PC-3 (cell line): ENCODE results near the gene CYBC1. TPM values are rescaled to one million over a fixed set of nuclear protein-coding genes. Genes with fewer than 3 reads are reported as not detected.

ENCODE experiments used
- ATAC-seq: fragments of 200-7000 bp; cut with Tn5 transposase; 2 replicates; pipeline ENCODE4 v1.9.1; 2020; ENCODE audit warnings: mild to moderate bottlenecking, moderate library complexity
- BruUV-seq: library from RNA; stranded (reverse); fragments of 400-500 nt; replicated peaks from 2 replicates; lab custom pipeline; 2021; lab: Mats Ljungman, UMichigan
- CTCF ChIA-PET: fragments of 300-600 bp; sonication (Branson Sonifier 250); formaldehyde crosslinking; loops from one replicate; lab custom pipeline; 2022; ENCODE audit warnings: antibody characterized with exemption; lab: Charles Lee
- POLR2A ChIA-PET: fragments of 300-600 bp; sonication (Branson Sonifier 250); formaldehyde crosslinking; loops from one replicate; lab custom pipeline; 2022; ENCODE audit warnings: antibody characterized with exemption; ENCODE audit not compliant: unreplicated experiment; lab: Charles Lee
- DNase-seq: peaks from one replicate; pipeline ENCODE4 v3.0.0-alpha.2; 2015
- H2AFZ ChIP-seq: fragments of 300-600 bp; sonication (generic); 2 replicates; pipeline ENCODE4 v1.6.0; 2016; ENCODE audit warnings: antibody characterized with exemption, low read length
- H3F3A ChIP-seq: fragments of 300-600 bp; sonication (generic); one replicate; pipeline ENCODE4 v1.6.0; 2017; ENCODE audit warnings: antibody characterized with exemption, low read length, control low read depth, mild to moderate bottlenecking; ENCODE audit not compliant: unreplicated experiment
- H3K27ac ChIP-seq: fragments of 300-600 bp; sonication (generic); 2 replicates; pipeline ENCODE4 v1.5.1; 2016; ENCODE audit warnings: mild to moderate bottlenecking, low read length
- H3K27me3 ChIP-seq: fragments of 300-600 bp; sonication (generic); 2 replicates; pipeline ENCODE4 v1.6.1; 2016; ENCODE audit warnings: low read length, mixed read lengths
- H3K36me3 ChIP-seq: fragments of 300-600 bp; sonication (generic); 2 replicates; pipeline ENCODE4 v1.6.1; 2016; ENCODE audit warnings: low read depth, mixed run types, low read length, mixed read lengths
- H3K4me1 ChIP-seq: fragments of 300-600 bp; sonication (generic); 2 replicates; pipeline ENCODE4 v1.5.1; 2016; ENCODE audit warnings: low read length; ENCODE audit not compliant: insufficient read depth
- H3K4me2 ChIP-seq: fragments of 300-600 bp; sonication (generic); 2 replicates; pipeline ENCODE4 v1.6.0; 2016; ENCODE audit warnings: low read length
- H3K4me3 ChIP-seq: fragments of 300-600 bp; sonication (generic); 2 replicates; pipeline ENCODE4 v1.5.1; 2016; ENCODE audit warnings: mild to moderate bottlenecking, low read length, mixed read lengths
- H3K79me2 ChIP-seq: fragments of 300-600 bp; sonication (generic); 2 replicates; pipeline ENCODE4 v1.6.1; 2017; ENCODE audit warnings: low read length, mixed read lengths
- H3K9ac ChIP-seq: fragments of 300-600 bp; sonication (generic); 2 replicates; pipeline ENCODE4 v1.6.0; 2016; ENCODE audit warnings: mild to moderate bottlenecking, low read length
- H3K9me2 ChIP-seq: fragments of 300-600 bp; sonication (generic); replicated peaks from 2 replicates; pipeline ENCODE4 v1.6.1; 2016; ENCODE audit warnings: mixed run types, low read length, mixed read lengths
- H3K9me3 ChIP-seq: fragments of 300-600 bp; sonication (generic); 2 replicates; pipeline ENCODE4 v1.6.1; 2016; ENCODE audit warnings: low read length, mixed read lengths
- H4K20me1 ChIP-seq: fragments of 300-600 bp; sonication (generic); 2 replicates; pipeline ENCODE4 v1.6.1; 2016; ENCODE audit warnings: low read length, mixed read lengths
- EZH2 ChIP-seq: fragments of 300-600 bp; sonication (generic); IDR thresholded peaks from one replicate; pipeline ENCODE4 v1.6.1; 2017; ENCODE audit warnings: antibody characterized with exemption, mild to moderate bottlenecking, low read length; ENCODE audit not compliant: unreplicated experiment
- EZH2phosphoT487 ChIP-seq: fragments of 300-600 bp; sonication (generic); IDR thresholded peaks from 2 replicates; pipeline ENCODE4 v1.6.1; 2018; ENCODE audit warnings: mild to moderate bottlenecking, antibody characterized with exemption, low read length, borderline replicate concordance
- intact Hi-C: fragments of 100-400 bp; cut with micrococcal nuclease; formaldehyde crosslinking; loops from 2 replicates; pipeline ENCODE4 v1.9.0; 2023
- total RNA-seq: library from RNA; depleted of rRNA; stranded (reverse); fragments of >200 nt; gene quantifications from 2 replicates; pipeline ENCODE4 v1.2.3, GENCODE V29; 2014
- TF ChIP-seq, protein P1 (sequence below): fragments of 300-600 bp; sonication (generic); conservative IDR thresholded peaks from 2 replicates; pipeline ENCODE4 v1.5.1; 2017; ENCODE audit warnings: antibody characterized with exemption, low read depth, mild to moderate bottlenecking, low read length

Gene CYBC1
- total RNA-seq, 1 experiment from 2014 or later = 77.2 TPM

- no peak overlapping the region for H3K9ac ChIP-seq
- no peaks in the 10 kb centered on the region for H3K9me3 ChIP-seq
- no peaks in the 10 kb centered on the region for H3K4me1 ChIP-seq
- no peak for ATAC-seq
- ChIA-PET POLR2A (no interaction called here), CTCF (no interaction called here)
- H3K36me3 ChIP-seq = no peaks in the 10 kb centered on the region
- intact Hi-C loops = no loop called here
- DNase-seq = no peak
- H3K27ac ChIP-seq = no peak overlapping the region
- H3K79me2 ChIP-seq = no peaks in the 10 kb centered on the region
- no peak overlapping the region for H3K4me2 ChIP-seq
- H3K27me3 ChIP-seq = no peaks in the 10 kb centered on the region
- no peak overlapping the region for H3K4me3 ChIP-seq
- no peaks in the 10 kb centered on the region for H4K20me1 ChIP-seq
- TF ChIP-seq EZH2phosphoT487 (no peak), EZH2 (no peak)
- TF ChIP-seq, protein P1, sequence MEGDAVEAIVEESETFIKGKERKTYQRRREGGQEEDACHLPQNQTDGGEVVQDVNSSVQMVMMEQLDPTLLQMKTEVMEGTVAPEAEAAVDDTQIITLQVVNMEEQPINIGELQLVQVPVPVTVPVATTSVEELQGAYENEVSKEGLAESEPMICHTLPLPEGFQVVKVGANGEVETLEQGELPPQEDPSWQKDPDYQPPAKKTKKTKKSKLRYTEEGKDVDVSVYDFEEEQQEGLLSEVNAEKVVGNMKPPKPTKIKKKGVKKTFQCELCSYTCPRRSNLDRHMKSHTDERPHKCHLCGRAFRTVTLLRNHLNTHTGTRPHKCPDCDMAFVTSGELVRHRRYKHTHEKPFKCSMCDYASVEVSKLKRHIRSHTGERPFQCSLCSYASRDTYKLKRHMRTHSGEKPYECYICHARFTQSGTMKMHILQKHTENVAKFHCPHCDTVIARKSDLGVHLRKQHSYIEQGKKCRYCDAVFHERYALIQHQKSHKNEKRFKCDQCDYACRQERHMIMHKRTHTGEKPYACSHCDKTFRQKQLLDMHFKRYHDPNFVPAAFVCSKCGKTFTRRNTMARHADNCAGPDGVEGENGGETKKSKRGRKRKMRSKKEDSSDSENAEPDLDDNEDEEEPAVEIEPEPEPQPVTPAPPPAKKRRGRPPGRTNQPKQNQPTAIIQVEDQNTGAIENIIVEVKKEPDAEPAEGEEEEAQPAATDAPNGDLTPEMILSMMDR = no peak
- no peaks in the 10 kb centered on the region for H3F3A ChIP-seq
- no peak overlapping the region for H2AFZ ChIP-seq
- no TSS peak for BruUV-seq
- H3K9me2 ChIP-seq = no peaks in the 10 kb centered on the region
These were observed 8.7 kb downstream of the CYBC1 start for GRCh38 chr17:82441691-82442487.

DNA sequence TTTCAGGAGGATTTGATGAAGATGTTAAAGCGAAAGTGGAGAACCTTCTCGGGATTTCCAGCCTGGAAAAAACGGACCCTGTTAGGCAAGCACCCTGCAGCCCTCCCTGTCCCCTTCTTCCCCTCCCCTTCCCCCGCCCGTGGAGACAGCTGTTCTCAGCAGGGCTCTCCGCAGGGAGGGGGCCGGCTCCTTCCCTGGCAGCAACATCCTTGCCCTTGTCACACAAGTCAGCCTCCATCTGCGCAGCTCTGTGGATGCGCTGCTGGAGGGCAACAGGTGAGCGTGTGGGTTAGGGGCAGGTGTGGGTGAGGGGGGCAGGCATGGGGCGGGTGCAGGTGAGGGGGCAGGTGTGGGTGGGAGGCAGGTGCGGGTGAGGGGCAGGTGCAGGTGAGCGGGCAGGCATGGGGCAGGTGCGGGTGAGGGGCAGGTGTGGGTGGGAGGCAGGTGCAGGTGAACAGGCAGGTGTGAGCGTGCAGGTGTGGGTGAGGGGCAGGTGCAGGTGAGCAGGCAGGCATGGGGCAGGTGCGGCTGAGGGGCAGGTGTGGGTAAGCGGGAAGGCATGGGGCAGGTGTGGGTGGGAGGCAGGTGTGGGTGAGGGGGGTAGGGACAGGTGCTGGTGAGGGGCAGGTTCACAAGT, 9.4 kb downstream of the CYBC1 start:
- POLR2A ChIA-PET = no interaction called here
- H3K4me3 ChIP-seq = no peak overlapping the region
- BruUV-seq = no TSS peak

More for the DNA sequence above, 9.4 kb downstream of the CYBC1 start:
- no peaks in the 10 kb centered on the region for H3K9me3 ChIP-seq
- CTCF ChIA-PET = no interaction called here
- H3K27me3 ChIP-seq = no peaks in the 10 kb centered on the region
- H3K9me2 ChIP-seq = no peaks in the 10 kb centered on the region
- ATAC-seq (no peak), DNase-seq (no peak)
- intact Hi-C loops = no loop called here
- H3F3A ChIP-seq = no peaks in the 10 kb centered on the region
- H3K9ac ChIP-seq = no peak overlapping the region
- no peaks in the 10 kb centered on the region for H3K4me1 ChIP-seq
- no peak overlapping the region for H3K27ac ChIP-seq
- no peaks in the 10 kb centered on the region for H3K36me3 ChIP-seq
- TF ChIP-seq EZH2phosphoT487 = no peak
- TF ChIP-seq, protein P1 = no peak
- no peak for TF ChIP-seq EZH2
- no peak overlapping the region for H3K4me2 ChIP-seq
- no peaks in the 10 kb centered on the region for H4K20me1 ChIP-seq
- H3K79me2 ChIP-seq = no peaks in the 10 kb centered on the region
- H2AFZ ChIP-seq = no peak overlapping the region
